B cell (primary cell): ENCODE data around the gene EN1. TPM values are rescaled to one million over a fixed set of nuclear protein-coding genes. Genes with fewer than 3 reads are reported as not detected.

Experiments used
- ATAC-seq: fragments of 200-7000 bp; cut with Tn5 transposase; one replicate; pipeline ENCODE4 v1.10.0; 2021; ENCODE audit warnings: low read depth, mild to moderate bottlenecking, moderate number of reproducible peaks, moderate library complexity
- CTCF ChIA-PET: fragments of 350-600 bp; sonication (Branson Sonifier 250); formaldehyde crosslinking; loops from one replicate; lab custom pipeline; 2021; ENCODE audit warnings: antibody characterized with exemption, inconsistent platforms; lab: Charles Lee
- POLR2A ChIA-PET: fragments of 350-600 bp; sonication (Branson Sonifier 250); formaldehyde crosslinking; loops from one replicate; lab custom pipeline; 2021; ENCODE audit warnings: antibody characterized with exemption; lab: Charles Lee
- DNase-seq: peaks from one replicate; pipeline ENCODE4 v3.0.0; 2013
- H2AFZ ChIP-seq: 2 replicates; pipeline ENCODE4 v1.6.1; 2012; ENCODE audit warnings: mild to moderate bottlenecking, low read depth, low read length; ENCODE audit not compliant: insufficient read depth, poor library complexity, severe bottlenecking
- H3K27ac ChIP-seq, 2 donors: 1 replicate in 1 of 2; 2 replicates in 1 of 2; pipeline ENCODE4 v1.5.1; 2012 to 2013; ENCODE audit warnings: low read length in 2 of 2, mild to moderate bottlenecking in 2 of 2, moderate library complexity in 1 of 2
- H3K27me3 ChIP-seq, 4 experiments: fragments of 200-600 bp in 1 of 4; sonication (generic) in 1 of 4; replicated peaks in 1 of 4; 1 replicate in 2 of 4; 2 replicates in 2 of 4; pipeline versions ENCODE4 v1.6.1 to v1.7.0; 2013 to 2016; ENCODE audit warnings: low read length in 3 of 4, mild to moderate bottlenecking in 2 of 4, mixed read lengths in 1 of 4, moderate library complexity in 1 of 4; ENCODE audit not compliant: insufficient read depth in 4 of 4, control insufficient read depth in 3 of 4; ENCODE audit errors: control extremely low read depth in 1 of 4
- H3K36me3 ChIP-seq, 2 experiments: replicated peaks in 1 of 2; 1 replicate in 1 of 2; 2 replicates in 1 of 2; pipeline versions ENCODE4 v1.6.1 to v1.7.1; 2013; ENCODE audit warnings: low read length in 1 of 2; ENCODE audit not compliant: insufficient read depth in 2 of 2, control insufficient read depth in 1 of 2; ENCODE audit errors: control extremely low read depth in 1 of 2, extremely low read depth in 1 of 2
- H3K4me1 ChIP-seq, 2 donors: fragments of 200-600 bp in 1 of 2; sonication (generic) in 1 of 2; 1 replicate in 1 of 2; 2 replicates in 1 of 2; pipeline versions ENCODE4 v1.5.1 to v1.6.1; 2013 to 2017; ENCODE audit warnings: low read length in 2 of 2; ENCODE audit not compliant: control insufficient read depth in 2 of 2, insufficient read depth in 2 of 2
- H3K4me2 ChIP-seq: replicated peaks from 2 replicates; pipeline ENCODE3; 2012; ENCODE audit warnings: mild to moderate bottlenecking, low read depth, low read length; ENCODE audit not compliant: poor library complexity, severe bottlenecking
- H3K4me3 ChIP-seq, 5 experiments: fragments of 200-600 bp in 1 of 5; sonication (generic) in 1 of 5; 1 replicate in 3 of 5; 2 replicates in 2 of 5; pipeline versions ENCODE4 v1.5.1 to v1.7.0; 2011 to 2016; ENCODE audit warnings: low read length in 4 of 5, mild to moderate bottlenecking in 4 of 5, low read depth in 2 of 5, control low read depth in 1 of 5, moderate library complexity in 1 of 5; ENCODE audit not compliant: insufficient read depth in 1 of 5; ENCODE audit errors: control extremely low read depth in 1 of 5, extremely low read depth in 1 of 5
- H3K79me2 ChIP-seq: fragments of 200-600 bp; sonication (generic); one replicate; pipeline ENCODE4 v1.6.0; 2016; ENCODE audit warnings: low read length; ENCODE audit not compliant: control insufficient read depth, insufficient read depth
- H3K9ac ChIP-seq: fragments of 200-600 bp; sonication (generic); 2 replicates; pipeline ENCODE4 v1.6.1; 2017; ENCODE audit warnings: mild to moderate bottlenecking, low read length, moderate library complexity
- H3K9me3 ChIP-seq, 3 donors: one replicate each; pipeline versions ENCODE4 v1.6.1 to v1.7.1; 2013; ENCODE audit warnings: low read length in 2 of 3; ENCODE audit not compliant: control insufficient read depth in 2 of 3, insufficient read depth in 1 of 3; ENCODE audit errors: control extremely low read depth in 1 of 3
- H4K20me1 ChIP-seq: 2 replicates; pipeline ENCODE4 v1.6.0; 2012; ENCODE audit warnings: mild to moderate bottlenecking, low read length; ENCODE audit not compliant: insufficient read depth, control insufficient read depth, poor library complexity, severe bottlenecking
- H3K27ac Mint-ChIP-seq: one replicate; pipeline ENCODE4 v1.8.0; 2021; ENCODE audit warnings: mixed read lengths
- H3K27me3 Mint-ChIP-seq: one replicate; pipeline ENCODE4 v1.8.0; 2021; ENCODE audit warnings: mixed read lengths
- H3K4me1 Mint-ChIP-seq: one replicate; pipeline ENCODE4 v1.8.0; 2021; ENCODE audit warnings: mixed read lengths
- H3K4me3 Mint-ChIP-seq: one replicate; pipeline ENCODE4 v1.8.0; 2021; ENCODE audit warnings: mixed read lengths
- H3K9me3 Mint-ChIP-seq: one replicate; pipeline ENCODE4 v1.8.0; 2022; ENCODE audit warnings: mixed read lengths; ENCODE audit not compliant: insufficient read depth
- CTCF ChIP-seq: fragments of 200-600 bp; IDR thresholded peaks from one replicate; pipeline ENCODE4 v1.8.0; 2022; ENCODE audit warnings: antibody characterized with exemption, mild to moderate bottlenecking
- EZH2 ChIP-seq: IDR thresholded peaks from 2 replicates; pipeline ENCODE4 v1.6.1; 2012; ENCODE audit warnings: borderline replicate concordance, low read depth, mild to moderate bottlenecking, moderate library complexity, low read length; ENCODE audit not compliant: insufficient read depth, poor library complexity, severe bottlenecking
- WGBS: methylation state at CpG from one replicate; pipeline ENCODE4 v1.1.5; 2013; ENCODE audit warnings: missing lambda C conversion rate; ENCODE audit not compliant: insufficient coverage; 5-methylcytosine and 5-hydroxymethylcytosine counted together
- intact Hi-C: fragments of 100-400 bp; cut with micrococcal nuclease; formaldehyde crosslinking; loops from one replicate; pipeline ENCODE4 v1.10.0; 2022
- polyA minus RNA-seq: library from RNA; depleted of rRNA, polyadenylated mRNA; stranded (reverse); fragments of >200 nt; gene quantifications from 2 replicates; pipeline ENCODE4 v1.2.3, GENCODE V29; 2012
- polyA plus RNA-seq: library from polyadenylated mRNA; depleted of rRNA; stranded (reverse); fragments of >200 nt; gene quantifications from 2 replicates; pipeline ENCODE4 v1.2.3, GENCODE V29; 2012
- total RNA-seq, 2 donors: library from RNA; stranded (reverse); fragments of 120-200 nt in 1 of 2; gene quantifications; 1 replicate in 1 of 2; 2 replicates in 1 of 2; pipeline versions ENCODE4 v1.2.3 to v1.2.4, GENCODE V29; 2013 to 2022

EN1 gene
- total RNA-seq: not detected in 2 replicates
- 0.14 TPM for total RNA-seq (2013)
- polyA plus RNA-seq: not detected in 2 replicates
- polyA minus RNA-seq: not detected in 2 replicates

GRCh38 chr2:118846953-118847761 is at the start of gene EN1:
EN1 (minus strand) TSS chr2:118847648; CDS start chr2:118847167, 481 bp downstream.
- no peak for TF ChIP-seq EZH2
- no peak for TF ChIP-seq CTCF
- H3K4me1 Mint-ChIP-seq: peaks cover 18% of the 10 kb centered on the region
- DNase-seq: no peak
- Histone ChIP-seq H4K20me1 (no peaks in the 10 kb centered on the region), H3K4me3 (peak within 1 kb of the TSS in 1 of 5 experiments; percentile 1), H3K4me1 (peaks cover 23 to 39% of the 10 kb centered on the region in 2 donors), H3K36me3 (no peaks in the 10 kb centered on the region), H3K27me3 (peaks cover 0 to 93% (median 73%) of the 10 kb centered on the region in 4 experiments), H2AFZ (no peak within 1 kb of the TSS), H3K4me2 (peak within 1 kb of the TSS; percentile 50), H3K27ac (no peak within 1 kb of the TSS), H3K9me3 (peaks cover 0 to 74% (median 0%) of the 10 kb centered on the region in 3 donors), H3K79me2 (no peaks in the 10 kb centered on the region), H3K9ac (no peak within 1 kb of the TSS)
- H3K27me3 Mint-ChIP-seq: peaks cover 72% of the 10 kb centered on the region
- no peaks in the 10 kb centered on the region for H3K9me3 Mint-ChIP-seq
- peak within 1 kb of the TSS; percentile 52 for H3K4me3 Mint-ChIP-seq
- POLR2A ChIA-PET: no interaction called here
- CTCF ChIA-PET: interaction anchor here (1.0 kb wide), 1 partner anchor 8 kb away, joined by 4 read pairs; no protein-coding TSS in a partner anchor
- no peak for ATAC-seq
- peak within 1 kb of the TSS; percentile 50 for H3K27ac Mint-ChIP-seq
- WGBS: 7% methylated on average over 40 of the region's 64 CpGs
- intact Hi-C loops: no loop called here

- intact Hi-C loops: no loop called here
- no peak for ATAC-seq
- H3K4me3 Mint-ChIP-seq: no peak overlapping the region
- H3K27ac ChIP-seq: no peak overlapping the region
- H3K79me2 ChIP-seq: no peaks in the 10 kb centered on the region
- peaks cover 3 to 6% (median 3%) of the 10 kb centered on the region in 3 donors for H3K9me3 ChIP-seq
- peaks cover 6% of the 10 kb centered on the region for H3K9me3 Mint-ChIP-seq
- H3K36me3 ChIP-seq: no peaks in the 10 kb centered on the region
- CTCF ChIA-PET: interaction anchor here (2.5 kb wide), 1 partner anchor 11 kb away, joined by 9 read pairs; no protein-coding TSS in a partner anchor
- POLR2A ChIA-PET: no interaction called here
- DNase-seq: no peak
- H3K27me3 Mint-ChIP-seq: no peaks in the 10 kb centered on the region
- WGBS: 100% methylated on average over 2 of the region's 3 CpGs
- no peak overlapping the region for H2AFZ ChIP-seq
- H3K4me3 ChIP-seq: no peak overlapping the region
- no peaks in the 10 kb centered on the region for H3K4me1 ChIP-seq
- no peaks in the 10 kb centered on the region for H3K4me1 Mint-ChIP-seq
- TF ChIP-seq EZH2: no peak
- H4K20me1 ChIP-seq: no peaks in the 10 kb centered on the region
- H3K4me2 ChIP-seq: no peak overlapping the region
- H3K27me3 ChIP-seq: no peaks in the 10 kb centered on the region
- H3K27ac Mint-ChIP-seq: no peak overlapping the region
- H3K9ac ChIP-seq: no peak overlapping the region
Measured at GRCh38 chr2:118893100-118893499, 45.7 kb upstream of the EN1 start.
